ENCODE measurements around the gene PECR.

The PECR gene

DNA sequence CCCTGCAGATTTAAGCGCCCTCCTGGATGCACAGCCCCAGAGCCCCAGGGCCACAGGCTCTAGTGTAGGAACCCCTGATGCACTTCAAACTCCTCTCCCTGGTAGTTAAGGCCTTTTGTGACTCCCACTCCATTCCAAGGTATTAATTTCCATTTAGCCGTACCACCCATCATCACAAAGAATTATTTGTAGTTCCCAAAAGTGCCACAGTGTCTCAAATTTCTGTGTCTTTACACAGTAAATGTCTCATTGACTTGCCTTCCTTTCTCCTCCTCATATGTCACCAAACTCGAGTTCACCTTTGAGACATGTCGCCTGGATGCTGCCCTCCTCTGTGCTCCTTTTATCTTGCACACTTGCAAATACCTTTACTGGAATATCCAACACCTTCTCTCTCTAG, 25.9 kb downstream of the PECR start:
- TF ChIP-seq EZH2 (IDR thresholded peaks at IDR 0.05; ENCODE audit: borderline replicate concordance, low read depth, low read length, severe bottlenecking), result no peak
- TF ChIP-seq, protein P1, sequence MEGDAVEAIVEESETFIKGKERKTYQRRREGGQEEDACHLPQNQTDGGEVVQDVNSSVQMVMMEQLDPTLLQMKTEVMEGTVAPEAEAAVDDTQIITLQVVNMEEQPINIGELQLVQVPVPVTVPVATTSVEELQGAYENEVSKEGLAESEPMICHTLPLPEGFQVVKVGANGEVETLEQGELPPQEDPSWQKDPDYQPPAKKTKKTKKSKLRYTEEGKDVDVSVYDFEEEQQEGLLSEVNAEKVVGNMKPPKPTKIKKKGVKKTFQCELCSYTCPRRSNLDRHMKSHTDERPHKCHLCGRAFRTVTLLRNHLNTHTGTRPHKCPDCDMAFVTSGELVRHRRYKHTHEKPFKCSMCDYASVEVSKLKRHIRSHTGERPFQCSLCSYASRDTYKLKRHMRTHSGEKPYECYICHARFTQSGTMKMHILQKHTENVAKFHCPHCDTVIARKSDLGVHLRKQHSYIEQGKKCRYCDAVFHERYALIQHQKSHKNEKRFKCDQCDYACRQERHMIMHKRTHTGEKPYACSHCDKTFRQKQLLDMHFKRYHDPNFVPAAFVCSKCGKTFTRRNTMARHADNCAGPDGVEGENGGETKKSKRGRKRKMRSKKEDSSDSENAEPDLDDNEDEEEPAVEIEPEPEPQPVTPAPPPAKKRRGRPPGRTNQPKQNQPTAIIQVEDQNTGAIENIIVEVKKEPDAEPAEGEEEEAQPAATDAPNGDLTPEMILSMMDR (IDR thresholded peaks at IDR 0.05; ENCODE audit: borderline replicate concordance, extremely low read depth, low read length, poor library complexity, severe bottlenecking), result no peak
- Histone ChIP-seq H3K36me3 (ENCODE audit: insufficient read depth, low read length) (no peaks in the 10 kb centered on the region), H4K20me1 (ENCODE audit: insufficient read depth, low read length) (no peaks in the 10 kb centered on the region), H3K27me3 (ENCODE audit: insufficient read depth, low read length, poor library complexity) (no peaks in the 10 kb centered on the region), H3K79me2 (ENCODE audit: insufficient read depth, low read length) (no peaks in the 10 kb centered on the region), H3K4me2 (ENCODE audit: insufficient read depth, low read length) (no peak overlapping the region), H3K4me1 (ENCODE audit: insufficient read depth, low read length) (no peaks in the 10 kb centered on the region), H2AFZ (ENCODE audit: low read depth, low read length) (no peak overlapping the region), H3K27ac (ENCODE audit: low read length) (no peak overlapping the region), H3K9me3 (ENCODE audit: insufficient read depth, low read length, severe bottlenecking) (no peaks in the 10 kb centered on the region), H3K9ac (ENCODE audit: low read depth, low read length) (no peak overlapping the region), H3K4me3 (ENCODE audit: low read depth in 1 of 2, low read length in 2 of 2) (no peak overlapping the region)
- DNase-seq (no peak), ATAC-seq (ENCODE audit: insufficient read depth, low read depth) (no peak)

DNA sequence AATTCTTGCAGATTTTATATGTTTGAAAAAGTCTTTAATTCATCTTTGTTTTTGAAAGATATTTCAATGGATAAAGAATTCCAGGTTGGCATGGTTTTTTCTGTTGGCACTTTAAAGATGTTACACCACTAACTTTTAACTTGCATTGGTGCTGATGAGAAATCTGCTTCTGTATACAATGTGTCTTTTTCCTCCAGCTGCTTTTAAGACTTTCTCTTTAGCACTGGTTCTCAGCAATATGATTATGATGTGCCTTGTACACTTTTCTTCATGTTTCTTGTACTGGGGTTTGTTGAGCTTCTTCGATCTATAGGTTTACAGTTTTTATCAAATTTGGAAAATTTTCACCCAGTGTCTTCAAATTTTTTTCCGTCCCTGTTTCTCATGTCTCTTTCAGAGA, 29.2 kb downstream of the PECR start:
- no peaks in the 10 kb centered on the region for H4K20me1 ChIP-seq (ENCODE audit: insufficient read depth, low read length)
- DNase-seq, result no peak
- H3K9ac ChIP-seq (ENCODE audit: low read depth, low read length), result no peak overlapping the region
- H3K9me3 ChIP-seq (ENCODE audit: insufficient read depth, low read length, severe bottlenecking), result no peaks in the 10 kb centered on the region
- H3K4me3 ChIP-seq (ENCODE audit: low read depth in 1 of 2, low read length in 2 of 2), result no peak overlapping the region
- no peak for TF ChIP-seq EZH2 (IDR thresholded peaks at IDR 0.05; ENCODE audit: borderline replicate concordance, low read depth, low read length, severe bottlenecking)
- TF ChIP-seq, protein P1 (IDR thresholded peaks at IDR 0.05; ENCODE audit: borderline replicate concordance, extremely low read depth, low read length, poor library complexity, severe bottlenecking), result no peak
- H3K27me3 ChIP-seq (ENCODE audit: insufficient read depth, low read length, poor library complexity), result no peaks in the 10 kb centered on the region
- no peaks in the 10 kb centered on the region for H3K36me3 ChIP-seq (ENCODE audit: insufficient read depth, low read length)
- H3K79me2 ChIP-seq (ENCODE audit: insufficient read depth, low read length), result no peaks in the 10 kb centered on the region
- no peak overlapping the region for H3K4me2 ChIP-seq (ENCODE audit: insufficient read depth, low read length)
- H2AFZ ChIP-seq (ENCODE audit: low read depth, low read length), result no peak overlapping the region
- ATAC-seq (ENCODE audit: insufficient read depth, low read depth), result no peak
- H3K27ac ChIP-seq (ENCODE audit: low read length), result no peak overlapping the region
- H3K4me1 ChIP-seq (ENCODE audit: insufficient read depth, low read length), result no peaks in the 10 kb centered on the region

DNA sequence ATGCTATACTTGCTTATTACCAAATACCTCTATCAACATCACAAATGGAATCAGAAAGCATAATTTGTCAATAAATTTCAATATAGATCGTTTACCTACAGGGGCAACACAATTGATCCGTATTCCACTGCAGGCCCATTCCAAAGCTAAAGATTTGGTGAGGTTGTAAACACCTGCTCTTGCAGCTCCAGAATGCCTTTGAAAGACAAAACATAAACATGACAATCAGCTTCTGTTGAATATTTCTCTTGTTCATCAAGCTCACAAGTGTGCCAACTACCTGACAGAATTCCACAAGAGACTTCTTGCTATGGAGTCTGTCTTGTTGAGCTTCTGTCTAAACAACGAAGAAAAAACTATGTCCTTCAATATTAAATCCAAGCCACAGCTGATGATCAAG, 30.3 kb downstream of the PECR start:
- no peak overlapping the region for H3K9ac ChIP-seq (ENCODE audit: low read depth, low read length)
- no peaks in the 10 kb centered on the region for H3K9me3 ChIP-seq (ENCODE audit: insufficient read depth, low read length, severe bottlenecking)
- ATAC-seq (ENCODE audit: insufficient read depth, low read depth) (no peak), DNase-seq (no peak)
- H3K4me1 ChIP-seq (ENCODE audit: insufficient read depth, low read length), result no peaks in the 10 kb centered on the region
- no peak overlapping the region for H3K27ac ChIP-seq (ENCODE audit: low read length)
- H3K4me2 ChIP-seq (ENCODE audit: insufficient read depth, low read length), result no peak overlapping the region
- H4K20me1 ChIP-seq (ENCODE audit: insufficient read depth, low read length), result no peaks in the 10 kb centered on the region
- no peaks in the 10 kb centered on the region for H3K27me3 ChIP-seq (ENCODE audit: insufficient read depth, low read length, poor library complexity)
- TF ChIP-seq, protein P1 (IDR thresholded peaks at IDR 0.05; ENCODE audit: borderline replicate concordance, extremely low read depth, low read length, poor library complexity, severe bottlenecking), result no peak
- no peak for TF ChIP-seq EZH2 (IDR thresholded peaks at IDR 0.05; ENCODE audit: borderline replicate concordance, low read depth, low read length, severe bottlenecking)
- H3K4me3 ChIP-seq (ENCODE audit: low read depth in 1 of 2, low read length in 2 of 2), result no peak overlapping the region
- H3K36me3 ChIP-seq (ENCODE audit: insufficient read depth, low read length), result no peaks in the 10 kb centered on the region
- no peaks in the 10 kb centered on the region for H3K79me2 ChIP-seq (ENCODE audit: insufficient read depth, low read length)
- no peak overlapping the region for H2AFZ ChIP-seq (ENCODE audit: low read depth, low read length)

- DNase-seq (no peak), ATAC-seq (ENCODE audit: insufficient read depth, low read depth) (no peak)
- Histone ChIP-seq H3K27ac (ENCODE audit: low read length) (no peak overlapping the region), H3K79me2 (ENCODE audit: insufficient read depth, low read length) (no peaks in the 10 kb centered on the region), H3K36me3 (ENCODE audit: insufficient read depth, low read length) (no peaks in the 10 kb centered on the region), H4K20me1 (ENCODE audit: insufficient read depth, low read length) (no peaks in the 10 kb centered on the region), H3K9me3 (ENCODE audit: insufficient read depth, low read length, severe bottlenecking) (no peaks in the 10 kb centered on the region), H3K4me3 (ENCODE audit: low read depth in 1 of 2, low read length in 2 of 2) (no peak overlapping the region), H2AFZ (ENCODE audit: low read depth, low read length) (no peak overlapping the region), H3K27me3 (ENCODE audit: insufficient read depth, low read length, poor library complexity) (no peaks in the 10 kb centered on the region), H3K4me2 (ENCODE audit: insufficient read depth, low read length) (no peak overlapping the region), H3K4me1 (ENCODE audit: insufficient read depth, low read length) (no peaks in the 10 kb centered on the region), H3K9ac (ENCODE audit: low read depth, low read length) (no peak overlapping the region)
- TF ChIP-seq, protein P1 (IDR thresholded peaks at IDR 0.05; ENCODE audit: borderline replicate concordance, extremely low read depth, low read length, poor library complexity, severe bottlenecking), result no peak
- TF ChIP-seq EZH2 (IDR thresholded peaks at IDR 0.05; ENCODE audit: borderline replicate concordance, low read depth, low read length, severe bottlenecking), result no peak
Measured at GRCh38 chr2:216049452-216049851, 32.2 kb downstream of the PECR start.
